ENCODE measurements around the gene THNSL1. TPM values are rescaled to one million over a fixed set of nuclear protein-coding genes. Genes with fewer than 3 reads are reported as not detected.

THNSL1 gene
- total RNA-seq, 4 donors from 2014 or later, result 5.8 to 10.1 (median 8.2) TPM

GRCh38 chr10:24989867-24990266, 26.5 kb upstream of the THNSL1 start:
- no peaks in the 10 kb centered on the region for H3K27me3 ChIP-seq
- intact Hi-C loops (cut with DNase I), result no loop called here

GRCh38 chr10:24991298-24991697, 25.1 kb upstream of the THNSL1 start:
- Histone ChIP-seq H3K27me3 (no peaks in the 10 kb centered on the region), H3K9me3 (no peaks in the 10 kb centered on the region), H3K27ac (no peak overlapping the region), H3K36me3 (no peaks in the 10 kb centered on the region), H3K4me1 (peaks cover 0 to 10% of the 10 kb centered on the region in 2 donors), H3K4me3 (replicated peaks in 1 of 3) (no peak overlapping the region)
- DNase-seq, result no peak
- intact Hi-C loops (cut with DNase I), result no loop called here
- 94 to 95% methylated on average over 13 of the region's 13 CpGs for WGBS, 2 donors
- TF ChIP-seq, protein P1, sequence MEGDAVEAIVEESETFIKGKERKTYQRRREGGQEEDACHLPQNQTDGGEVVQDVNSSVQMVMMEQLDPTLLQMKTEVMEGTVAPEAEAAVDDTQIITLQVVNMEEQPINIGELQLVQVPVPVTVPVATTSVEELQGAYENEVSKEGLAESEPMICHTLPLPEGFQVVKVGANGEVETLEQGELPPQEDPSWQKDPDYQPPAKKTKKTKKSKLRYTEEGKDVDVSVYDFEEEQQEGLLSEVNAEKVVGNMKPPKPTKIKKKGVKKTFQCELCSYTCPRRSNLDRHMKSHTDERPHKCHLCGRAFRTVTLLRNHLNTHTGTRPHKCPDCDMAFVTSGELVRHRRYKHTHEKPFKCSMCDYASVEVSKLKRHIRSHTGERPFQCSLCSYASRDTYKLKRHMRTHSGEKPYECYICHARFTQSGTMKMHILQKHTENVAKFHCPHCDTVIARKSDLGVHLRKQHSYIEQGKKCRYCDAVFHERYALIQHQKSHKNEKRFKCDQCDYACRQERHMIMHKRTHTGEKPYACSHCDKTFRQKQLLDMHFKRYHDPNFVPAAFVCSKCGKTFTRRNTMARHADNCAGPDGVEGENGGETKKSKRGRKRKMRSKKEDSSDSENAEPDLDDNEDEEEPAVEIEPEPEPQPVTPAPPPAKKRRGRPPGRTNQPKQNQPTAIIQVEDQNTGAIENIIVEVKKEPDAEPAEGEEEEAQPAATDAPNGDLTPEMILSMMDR (IDR thresholded peaks at IDR 0.05), result no peak
- TF ChIP-seq POLR2A (IDR thresholded peaks at IDR 0.05), result no peak

More at GRCh38 chr10:24989867-24990266, 26.5 kb upstream of the THNSL1 start:
- TF ChIP-seq, protein P1 (IDR thresholded peaks at IDR 0.05), result no peak
- no peak for TF ChIP-seq POLR2A (IDR thresholded peaks at IDR 0.05)
- Histone ChIP-seq H3K4me3 (replicated peaks in 1 of 3) (no peak overlapping the region), H3K27ac (no peak overlapping the region), H3K4me1 (peaks cover 0 to 10% of the 10 kb centered on the region in 2 donors), H3K36me3 (no peaks in the 10 kb centered on the region), H3K9me3 (no peaks in the 10 kb centered on the region)
- WGBS, 2 donors, result 55 to 66% methylated on average over 1 of the region's 1 CpG
- no peak for DNase-seq

- peak overlapping the region in 1 of 3 donors; percentile 42 for H3K27ac ChIP-seq
- intact Hi-C loops (cut with DNase I), result no loop called here
- H3K36me3 ChIP-seq, result no peaks in the 10 kb centered on the region
- WGBS, 2 donors, result 67 to 69% methylated on average over 3 of the region's 3 CpGs
- no peak for DNase-seq
- H3K4me3 ChIP-seq (replicated peaks in 1 of 3), result no peak overlapping the region
- H3K4me1 ChIP-seq, result peaks cover 0 to 10% of the 10 kb centered on the region in 2 donors
- no peak for TF ChIP-seq POLR2A (IDR thresholded peaks at IDR 0.05)
- TF ChIP-seq, protein P1 (IDR thresholded peaks at IDR 0.05), result no peak
- H3K9me3 ChIP-seq, result no peaks in the 10 kb centered on the region
- H3K27me3 ChIP-seq, result no peaks in the 10 kb centered on the region
Measured at GRCh38 chr10:24992512-24993133, 23.8 kb upstream of the THNSL1 start.

GRCh38 chr10:24993237-24993958, 23.0 kb upstream of the THNSL1 start:
- 95 to 98% methylated on average over 1 of the region's 1 CpG for WGBS, 2 donors
- intact Hi-C loops (cut with DNase I), result no loop called here
- no peak for TF ChIP-seq POLR2A (IDR thresholded peaks at IDR 0.05)
- TF ChIP-seq, protein P1 (IDR thresholded peaks at IDR 0.05), result no peak
- peak overlapping the region in 2 of 3 donors; percentile 50 to 64 for H3K27ac ChIP-seq
- H3K4me1 ChIP-seq, result peaks cover 0 to 10% of the 10 kb centered on the region in 2 donors
- peak; percentile 50 to 58 for DNase-seq
- no peaks in the 10 kb centered on the region for H3K27me3 ChIP-seq
- no peak overlapping the region for H3K4me3 ChIP-seq (replicated peaks in 1 of 3)
- H3K36me3 ChIP-seq, result no peaks in the 10 kb centered on the region
- H3K9me3 ChIP-seq, result no peaks in the 10 kb centered on the region

DNA sequence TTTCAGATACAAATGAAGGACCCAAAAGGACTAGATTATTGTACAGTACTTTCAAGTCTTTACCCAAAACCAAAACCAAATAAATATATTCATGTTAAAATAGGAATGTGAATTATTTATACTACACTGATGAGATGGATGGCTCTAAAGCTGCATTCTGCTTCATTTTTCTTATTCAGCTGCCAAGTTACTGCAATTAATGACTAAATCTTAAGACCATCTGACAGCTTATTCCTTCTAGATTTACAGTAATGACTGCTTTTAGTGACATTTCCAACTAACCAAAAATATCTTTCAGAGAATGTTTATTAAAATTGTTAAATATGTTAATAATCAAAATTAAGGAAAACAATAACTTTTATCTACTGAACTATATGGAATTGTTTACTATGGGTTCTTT, 21.3 kb upstream of the THNSL1 start:
- H3K9me3 ChIP-seq, result no peaks in the 10 kb centered on the region
- no peak overlapping the region for H3K4me3 ChIP-seq (replicated peaks in 1 of 3)
- H3K27ac ChIP-seq, result no peak overlapping the region
- H3K27me3 ChIP-seq, result no peaks in the 10 kb centered on the region
- no peaks in the 10 kb centered on the region for H3K36me3 ChIP-seq
- H3K4me1 ChIP-seq, result peaks cover 0 to 10% of the 10 kb centered on the region in 2 donors
- TF ChIP-seq POLR2A (IDR thresholded peaks at IDR 0.05), result no peak
- TF ChIP-seq, protein P1 (IDR thresholded peaks at IDR 0.05), result no peak
- intact Hi-C loops (cut with DNase I), result no loop called here
- no peak for DNase-seq
